ENCODE results near the gene LIN52. TPM values are rescaled to one million over a fixed set of nuclear protein-coding genes. Genes with fewer than 3 reads are reported as not detected.

The LIN52 gene
- total and polyA plus RNA-seq, 9 of the 15 experiments (the other 6 are each of a cell fraction or from before 2014, with no cell fraction given), result 4.6 to 11.8 (median 9.2) TPM

DNA sequence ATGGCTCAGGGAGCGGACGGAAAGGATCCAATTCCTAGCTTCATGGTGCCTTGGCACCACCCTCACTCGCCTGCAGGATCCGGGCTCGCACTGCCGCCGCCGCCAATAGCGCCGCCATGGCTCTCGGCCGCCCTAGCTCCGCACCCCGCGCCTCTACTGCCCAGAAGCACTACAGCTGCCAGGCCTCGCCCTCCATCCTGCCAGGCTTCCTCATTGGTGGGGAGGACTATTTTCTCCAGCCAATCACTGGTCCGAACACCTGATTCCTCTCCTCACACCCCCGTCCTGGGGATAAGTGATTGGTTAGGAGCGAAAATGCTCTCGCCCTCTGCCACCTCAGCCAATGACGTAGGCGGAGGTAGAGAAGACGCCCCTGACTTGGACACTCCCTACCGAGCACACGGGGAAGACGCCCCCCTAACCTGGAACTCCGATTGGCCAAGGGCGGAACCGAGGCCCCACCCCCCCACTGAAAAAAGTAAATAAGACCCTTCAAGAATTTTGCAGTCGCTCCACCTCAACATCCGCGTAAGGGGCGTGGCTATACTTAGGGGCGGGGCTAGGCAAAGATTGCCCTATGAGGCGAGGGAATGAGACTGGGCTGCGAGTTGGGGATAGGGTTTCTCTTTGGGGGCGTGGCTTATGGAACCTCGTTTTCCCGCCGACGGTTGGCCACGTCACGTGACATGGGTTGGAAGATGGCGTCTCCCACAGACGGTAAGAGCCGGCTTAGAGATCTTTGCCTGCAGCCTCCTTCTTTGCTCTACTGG lies at the start of gene LIN52, which contains the start of gene ALDH6A1 (continued):
- peak; percentile 70 to 95; a peak in 3 of 4 replicates for TF ChIP-seq FOXA3 (CRISPR knock-in tag; conservative IDR thresholded peaks at IDR 0.05 in 1 of 2, IDR thresholded peaks at IDR 0.05 in 1 of 2)
- TF ChIP-seq MYBL2 (IDR thresholded peaks at IDR 0.05; ENCODE audit: low read depth), result peak; percentile 70
- TF ChIP-seq MYBL2 (CRISPR knock-in tag; IDR thresholded peaks at IDR 0.05; ENCODE audit: borderline replicate concordance), result no peak
- TF ChIP-seq PHF8 (IDR thresholded peaks at IDR 0.05; ENCODE audit: borderline replicate concordance, low read length), result peak; percentile 75; the same call in 1 of the 2 replicates
- TF ChIP-seq YY1 (IDR thresholded peaks at IDR 0.05; ENCODE audit: borderline replicate concordance in 1 of 3, control insufficient read depth in 1 of 3, extremely low read depth in 1 of 3, insufficient read depth in 3 of 3, insufficient read length in 1 of 3, insufficient replicate concordance in 2 of 3, low read depth in 1 of 3, low read length in 2 of 3), result peak; percentile 69 to 98 (median 91)
- TF ChIP-seq IFI16 (CRISPR knock-in tag; IDR thresholded peaks at IDR 0.05), result no peak
- TF ChIP-seq NBN (IDR thresholded peaks at IDR 0.05; ENCODE audit: low read depth), result 0 out of 2 replicates have a peak, but pooled peaks have one; percentile 44
- no peak for TF ChIP-seq ZNF785 (CRISPR knock-in tag; IDR thresholded peaks at IDR 0.05)
- TF ChIP-seq, protein P1, sequence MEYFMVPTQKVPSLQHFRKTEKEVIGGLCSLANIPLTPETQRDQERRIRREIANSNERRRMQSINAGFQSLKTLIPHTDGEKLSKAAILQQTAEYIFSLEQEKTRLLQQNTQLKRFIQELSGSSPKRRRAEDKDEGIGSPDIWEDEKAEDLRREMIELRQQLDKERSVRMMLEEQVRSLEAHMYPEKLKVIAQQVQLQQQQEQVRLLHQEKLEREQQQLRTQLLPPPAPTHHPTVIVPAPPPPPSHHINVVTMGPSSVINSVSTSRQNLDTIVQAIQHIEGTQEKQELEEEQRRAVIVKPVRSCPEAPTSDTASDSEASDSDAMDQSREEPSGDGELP (CRISPR knock-in tag; IDR thresholded peaks at IDR 0.05; ENCODE audit: borderline replicate concordance), result peak; percentile 94
- TF ChIP-seq EGR1 (conservative IDR thresholded peaks at IDR 0.05), result peak; percentile 67
- peak in 1 of 2 experiments; percentile 37; a peak in 1 of 4 replicates for TF ChIP-seq MAZ (CRISPR knock-in tag; conservative IDR thresholded peaks at IDR 0.05 in 1 of 2, IDR thresholded peaks at IDR 0.05 in 1 of 2)
